SK-N-MC (cell line): ENCODE data around the gene PLEKHM1.

Experiments
- EZH2 ChIP-seq: fragments of 200-600 bp; sonication (generic); IDR thresholded peaks from one replicate; pipeline ENCODE4 v1.6.1; 2017; ENCODE audit warnings: antibody characterized with exemption
- FOXP2 ChIP-seq: optimal IDR thresholded peaks from 2 replicates; pipeline ENCODE3; 2011; ENCODE audit warnings: mild to moderate bottlenecking, moderate library complexity; ENCODE audit not compliant: insufficient read depth; ENCODE audit errors: extremely low read length, control extremely low read depth
- POLR2AphosphoS5 ChIP-seq: IDR thresholded peaks from 2 replicates; pipeline ENCODE4 v1.6.1; 2012; ENCODE audit warnings: mild to moderate bottlenecking, low read depth, low read length, borderline replicate concordance

DNA sequence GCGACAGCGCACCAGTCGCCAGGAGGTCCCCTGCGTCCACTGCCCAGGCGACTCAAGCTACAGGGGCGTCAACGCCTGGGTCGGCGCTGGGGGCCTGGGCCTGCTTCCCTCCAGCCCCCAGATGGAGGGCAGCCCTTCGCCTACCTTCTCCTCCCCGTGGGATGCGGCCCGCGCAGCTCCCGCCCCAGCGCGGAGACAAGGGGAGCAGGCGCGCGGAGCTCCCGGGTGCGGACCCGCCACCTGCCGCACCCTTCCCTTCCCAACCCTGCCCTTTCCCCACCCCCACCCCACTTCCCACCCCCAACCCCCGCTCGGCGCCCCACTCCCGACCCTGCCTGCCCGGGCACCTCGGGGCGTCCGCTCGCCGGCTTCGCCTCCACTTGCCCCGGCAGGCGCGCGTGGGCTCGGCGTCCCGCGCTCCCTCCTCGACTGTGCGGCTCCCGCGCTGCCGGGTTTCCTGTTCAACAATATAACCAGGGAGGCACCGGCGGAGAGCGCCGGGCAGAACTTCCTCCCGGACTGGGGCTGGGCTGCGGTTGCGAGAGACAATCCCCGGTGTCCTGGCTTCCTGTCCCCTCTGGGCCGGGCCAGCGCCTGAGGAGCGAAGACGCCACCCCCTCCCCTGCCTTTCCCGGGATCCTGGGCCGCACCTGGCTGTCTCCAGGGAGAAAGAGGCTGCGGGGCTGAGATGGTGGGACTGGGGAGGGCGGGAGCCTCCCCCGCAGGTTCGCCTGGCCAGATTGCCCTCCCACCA lies 57.9 kb downstream of the PLEKHM1 start, which contains the start of gene ARHGAP27:
- no peak for TF ChIP-seq POLR2AphosphoS5
- no peak for TF ChIP-seq EZH2
- no peak for TF ChIP-seq FOXP2
